HepG2 (cell line): Measurements from ENCODE around the gene ZMYND8. TPM values are rescaled to one million over a fixed set of nuclear protein-coding genes. Genes with fewer than 3 reads are reported as not detected.

Experiments
- CSRNP2 ChIP-seq: sonication (generic); formaldehyde crosslinking; conservative IDR thresholded peaks from 2 replicates; pipeline ENCODE4 v1.8.0; 2022; ENCODE audit warnings: low read depth, missing genetic modification reagents
- ERF ChIP-seq: IDR thresholded peaks from 2 replicates; pipeline ENCODE4 v1.6.1; 2018; ENCODE audit warnings: missing biosample characterization, missing genetic modification reagents
- HDAC6 ChIP-seq: fragments of 200-600 bp; sonication (generic); IDR thresholded peaks from 2 replicates; pipeline ENCODE4 v1.7.0; 2017; ENCODE audit warnings: mild to moderate bottlenecking, antibody characterized with exemption, low read length, low read depth
- IKZF4 ChIP-seq: sonication (generic); formaldehyde crosslinking; IDR thresholded peaks from 2 replicates; pipeline ENCODE4 v1.5.1; 2020; ENCODE audit warnings: borderline replicate concordance, mild to moderate bottlenecking, low read depth, missing genetic modification reagents; ENCODE audit errors: not compliant biosample characterization
- MLXIP ChIP-seq: sonication (generic); formaldehyde crosslinking; IDR thresholded peaks from 2 replicates; pipeline ENCODE4 v1.9.0; 2021; ENCODE audit warnings: missing genetic modification reagents, borderline replicate concordance
- NCOA1 ChIP-seq: sonication (generic); formaldehyde crosslinking; IDR thresholded peaks from 2 replicates; pipeline ENCODE4 v1.9.0; 2021; ENCODE audit warnings: missing genetic modification reagents
- NCOA2 ChIP-seq: sonication (generic); formaldehyde crosslinking; IDR thresholded peaks from 2 replicates; pipeline ENCODE4 v1.8.0; 2022; ENCODE audit warnings: inconsistent platforms
- ZBTB38 ChIP-seq: sonication (generic); formaldehyde crosslinking; IDR thresholded peaks from 2 replicates; pipeline ENCODE4 v1.5.1; 2020; ENCODE audit warnings: mild to moderate bottlenecking, missing genetic modification reagents
- ZBTB4 ChIP-seq: sonication (generic); formaldehyde crosslinking; IDR thresholded peaks from 2 replicates; pipeline ENCODE4 v1.4.0; 2020; ENCODE audit warnings: missing genetic modification reagents, mild to moderate bottlenecking, borderline replicate concordance
- ZNF136 ChIP-seq: sonication (generic); formaldehyde crosslinking; IDR thresholded peaks from 2 replicates; pipeline ENCODE4 v1.8.1; 2022; ENCODE audit warnings: low read depth, mild to moderate bottlenecking, moderate library complexity, missing genetic modification reagents
- ZNF143 ChIP-seq: sonication (generic); formaldehyde crosslinking; IDR thresholded peaks from 2 replicates; pipeline ENCODE4 v1.4.0; 2020; ENCODE audit warnings: missing genetic modification reagents
- ZNF274 ChIP-seq: sonication (generic); formaldehyde crosslinking; IDR thresholded peaks from 2 replicates; pipeline ENCODE4 v1.5.1; 2020; ENCODE audit warnings: mild to moderate bottlenecking, missing genetic modification reagents
- ZNF619 ChIP-seq: sonication (generic); formaldehyde crosslinking; IDR thresholded peaks from 2 replicates; pipeline ENCODE4 v1.4.0; 2020; ENCODE audit warnings: mild to moderate bottlenecking, missing genetic modification reagents
- ZNF639 ChIP-seq: conservative IDR thresholded peaks from 2 replicates; pipeline ENCODE4 v1.6.1; 2018; ENCODE audit warnings: missing genetic modification reagents
- ZXDC ChIP-seq: sonication (generic); formaldehyde crosslinking; IDR thresholded peaks from 2 replicates; pipeline ENCODE4 v1.5.0; 2020; ENCODE audit warnings: mild to moderate bottlenecking, missing genetic modification reagents
- polyA plus RNA-seq, 8 experiments: library from polyadenylated mRNA; depleted of rRNA in 3 of 8; stranded (reverse) in 7 of 8; unstranded in 1 of 8; fragments of >200 nt; fragmentation: Illumina TruSeq in 4 of 8; extraction: Trizol in 4 of 8; gene quantifications; 2 replicates each; pipeline versions ENCODE4 v1.2.1 to v1.2.3, GENCODE V29; 2011 to 2016; ENCODE audit warnings: low read depth in 4 of 8, missing spikeins in 1 of 8, mixed read lengths in 1 of 8; ENCODE audit not compliant: insufficient read depth in 1 of 8
- total RNA-seq, 5 experiments: library from RNA; depleted of rRNA; stranded (reverse); fragments of >200 nt; fragmentation: Illumina TruSeq; extraction: Trizol; gene quantifications; 2 replicates each; pipeline ENCODE4 v1.2.3, GENCODE V29; 2016; ENCODE audit warnings: low read depth in 1 of 5

ZMYND8 gene
- total and polyA plus RNA-seq, 2 of the 13 experiments (the other 11 are each of a cell fraction or from before 2014, with no cell fraction given) = 53.9 to 84.7 TPM

GRCh38 chr20:47202733-47203667, 153.5 kb downstream of the ZMYND8 start (continued):
- no peak for TF ChIP-seq MLXIP (CRISPR knock-in tag)
- peak; percentile 58; the same call in 1 of the 2 replicates for TF ChIP-seq ERF
- peak; percentile 84 for TF ChIP-seq ZNF143 (CRISPR knock-in tag)
- TF ChIP-seq ZBTB38 (CRISPR knock-in tag) = 0 out of 2 replicates have a peak, but pooled peaks have one; percentile 12
- TF ChIP-seq CSRNP2 (CRISPR knock-in tag) = no peak
- peak; percentile 74; the same call in 1 of the 2 replicates for TF ChIP-seq ZXDC (CRISPR knock-in tag)
- peak; percentile 77; the same call in 1 of the 2 replicates for TF ChIP-seq ZNF274 (CRISPR knock-in tag)
- TF ChIP-seq ZNF136 (CRISPR knock-in tag) = 0 out of 2 replicates have a peak, but pooled peaks have one; percentile 76
- no peak for TF ChIP-seq ZBTB4 (CRISPR knock-in tag)
- TF ChIP-seq HDAC6 = no peak
- TF ChIP-seq NCOA1 (CRISPR knock-in tag) = 0 out of 2 replicates have a peak, but pooled peaks have one; percentile 18
- TF ChIP-seq ZNF639 (CRISPR knock-in tag) = no peak
- TF ChIP-seq NCOA2 (CRISPR knock-in tag) = peak; percentile 14; the same call in 1 of the 2 replicates
- peak; percentile 76 for TF ChIP-seq IKZF4 (CRISPR knock-in tag)
- 0 out of 2 replicates have a peak, but pooled peaks have one; percentile 42 for TF ChIP-seq ZNF619 (CRISPR knock-in tag)
